HepG2 (cell line): Measurements from ENCODE around the gene NINJ2. TPM values are rescaled to one million over a fixed set of nuclear protein-coding genes. Genes with fewer than 3 reads are reported as not detected.

Source experiments
- ATAC-seq: fragments of 200-7000 bp; cut with Tn5 transposase; 3 replicates; pipeline ENCODE4 v1.9.1; 2020; ENCODE audit warnings: mild to moderate bottlenecking, moderate library complexity
- BruUV-seq: library from RNA; stranded (reverse); fragments of 400-500 nt; replicated peaks from 2 replicates; lab custom pipeline; 2021; lab: Mats Ljungman, UMichigan
- CTCF ChIA-PET: fragments of 300-600 bp; formaldehyde crosslinking; extraction: SDS; loops from one replicate; lab custom pipeline; 2021; ENCODE audit warnings: low total read pairs, inconsistent platforms, low intra/inter-chr PET ratio; lab: Yijun Ruan, JAX
- POLR2A ChIA-PET: fragments of 350-600 bp; sonication (Branson Sonifier 250); formaldehyde crosslinking; loops from one replicate; lab custom pipeline; 2020; ENCODE audit warnings: antibody characterized with exemption, inconsistent platforms; lab: Yijun Ruan, JAX
- DNase-seq: peaks from one replicate; pipeline ENCODE4 v3.0.0-alpha.2; 2015; ENCODE audit warnings: low spot score
- FAIRE-seq: peaks from 3 replicates; lab custom pipeline; 2011; peaks lifted over from hg19 to GRCh38; lab: Jason Lieb, UNC
- H2AFZ ChIP-seq: one replicate; pipeline ENCODE4 v1.6.1; 2011; ENCODE audit warnings: low read length, inconsistent platforms
- H3K27ac ChIP-seq: fragments of 300-600 bp; 3 replicates; pipeline ENCODE4 v1.8.0; 2011; ENCODE audit warnings: mixed run types, mild to moderate bottlenecking, mixed read lengths, low read length, inconsistent platforms; ENCODE audit not compliant: insufficient read depth; ENCODE audit errors: extremely low read length
- H3K27me3 ChIP-seq, 2 experiments: fragments of 200-600 bp in 1 of 2; 2 replicates in 1 of 2; 3 replicates in 1 of 2; pipeline versions ENCODE4 v1.6.0 to v1.8.0; 2011; ENCODE audit warnings: low read length in 2 of 2, mild to moderate bottlenecking in 2 of 2, moderate library complexity in 2 of 2, inconsistent platforms in 1 of 2; ENCODE audit not compliant: insufficient read depth in 2 of 2, control insufficient read depth in 1 of 2
- H3K36me3 ChIP-seq, 2 experiments: fragments of 200-600 bp in 1 of 2; replicated peaks in 1 of 2; 2 replicates in 1 of 2; 3 replicates in 1 of 2; pipeline versions ENCODE4 v1.5.1 to v1.8.0; 2011; ENCODE audit warnings: low read length in 2 of 2, inconsistent platforms in 1 of 2; ENCODE audit not compliant: insufficient read depth in 2 of 2, control insufficient read depth in 1 of 2
- H3K4me1 ChIP-seq: 2 replicates; pipeline ENCODE4 v1.5.1; 2012; ENCODE audit warnings: low read length, inconsistent platforms; ENCODE audit not compliant: insufficient read depth
- H3K4me2 ChIP-seq: 2 replicates; pipeline ENCODE4 v1.6.0; 2011; ENCODE audit warnings: low read depth, low read length, inconsistent platforms
- H3K4me3 ChIP-seq, 3 experiments: fragments of 200-600 bp in 1 of 3; sonication (generic), shearing (Covaris generic) in 1 of 3; replicated peaks in 1 of 3; 2 replicates each; pipeline ENCODE4 v1.5.1; 2011 to 2016; ENCODE audit warnings: low read length in 3 of 3, inconsistent platforms in 2 of 3, low read depth in 2 of 3, mild to moderate bottlenecking in 2 of 3, control low read depth in 1 of 3, mixed read lengths in 1 of 3; ENCODE audit not compliant: insufficient read depth in 1 of 3
- H3K79me2 ChIP-seq: one replicate; pipeline ENCODE4 v1.6.1; 2011; ENCODE audit warnings: low read length, inconsistent platforms; ENCODE audit not compliant: insufficient read depth
- H3K9ac ChIP-seq: 2 replicates; pipeline ENCODE4 v1.6.0; 2011; ENCODE audit warnings: mild to moderate bottlenecking, low read depth, low read length, inconsistent platforms; ENCODE audit not compliant: insufficient read depth
- H3K9me3 ChIP-seq: 2 replicates; pipeline ENCODE4 v1.5.1; 2012; ENCODE audit warnings: mild to moderate bottlenecking, low read length
- H4K20me1 ChIP-seq: 2 replicates; pipeline ENCODE4 v1.6.0; 2011; ENCODE audit warnings: inconsistent platforms, mild to moderate bottlenecking, low read length, moderate library complexity; ENCODE audit not compliant: insufficient read depth
- ATF1 ChIP-seq: IDR thresholded peaks from 2 replicates; pipeline ENCODE4 v1.6.1; 2016; ENCODE audit warnings: mild to moderate bottlenecking, control low read depth
- ATRX ChIP-seq: sonication (generic); formaldehyde crosslinking; IDR thresholded peaks from 2 replicates; pipeline ENCODE4 v1.4.0; 2020; ENCODE audit warnings: missing genetic modification reagents, borderline replicate concordance
- CBX2 ChIP-seq, 2 experiments: fragments of 200-600 bp in 1 of 2; sonication (generic); formaldehyde crosslinking in 1 of 2; IDR thresholded peaks; 2 replicates each; pipeline versions ENCODE4 v1.7.0 to v1.8.1; 2018 to 2022; ENCODE audit warnings: low read depth in 2 of 2, low read length in 1 of 2, mild to moderate bottlenecking in 1 of 2, missing genetic modification reagents in 1 of 2
- CC2D1A ChIP-seq: sonication (generic); formaldehyde crosslinking; IDR thresholded peaks from 2 replicates; pipeline ENCODE4 v1.8.1; 2023; ENCODE audit warnings: mild to moderate bottlenecking, missing genetic modification reagents
- HOXA3 ChIP-seq: sonication (generic); formaldehyde crosslinking; IDR thresholded peaks from 2 replicates; pipeline ENCODE4 v1.5.0; 2020; ENCODE audit warnings: missing genetic modification reagents
- MIXL1 ChIP-seq: IDR thresholded peaks from 2 replicates; pipeline ENCODE4 v1.6.1; 2016
- RXRB ChIP-seq: IDR thresholded peaks from 2 replicates; pipeline ENCODE4 v1.6.1; 2016; ENCODE audit warnings: borderline replicate concordance, missing genetic modification reagents, missing compliant biosample characterization
- SNRNP70 ChIP-seq: fragments of 200-400 bp; formaldehyde crosslinking; IDR thresholded peaks from 2 replicates; pipeline ENCODE4 v1.6.1; 2017; ENCODE audit warnings: mild to moderate bottlenecking, low read depth, low read length, moderate library complexity
- ZNF10 ChIP-seq: sonication (generic); formaldehyde crosslinking; IDR thresholded peaks from 2 replicates; pipeline ENCODE4 v1.4.0; 2020; ENCODE audit warnings: mild to moderate bottlenecking, low read depth, missing genetic modification reagents, borderline replicate concordance
- ZNF232 ChIP-seq: sonication (generic); formaldehyde crosslinking; IDR thresholded peaks from 2 replicates; pipeline ENCODE4 v1.4.0; 2020; ENCODE audit warnings: missing genetic modification reagents, borderline replicate concordance
- ZNF33B ChIP-seq: sonication (generic); formaldehyde crosslinking; IDR thresholded peaks from 2 replicates; pipeline ENCODE4 v1.5.1; 2020; ENCODE audit warnings: mild to moderate bottlenecking, missing genetic modification reagents
- ZNF570 ChIP-seq: sonication (generic); formaldehyde crosslinking; IDR thresholded peaks from 2 replicates; pipeline ENCODE4 v1.4.0; 2020; ENCODE audit warnings: mild to moderate bottlenecking, missing genetic modification reagents, borderline replicate concordance
- ZNF660 ChIP-seq: sonication (generic); formaldehyde crosslinking; IDR thresholded peaks from 2 replicates; pipeline ENCODE4 v1.5.1; 2020; ENCODE audit warnings: mild to moderate bottlenecking, low read depth, missing genetic modification reagents, borderline replicate concordance
- ZSCAN29 ChIP-seq: sonication (generic); formaldehyde crosslinking; conservative IDR thresholded peaks from 2 replicates; pipeline ENCODE4 v1.4.0; 2020; ENCODE audit warnings: mild to moderate bottlenecking, missing genetic modification reagents
- WGBS: methylation state at CpG from one replicate; pipeline ENCODE4 v1.1.6; 2017; ENCODE audit warnings: low lambda C conversion rate; 5-methylcytosine and 5-hydroxymethylcytosine counted together
- in situ Hi-C: cut with HindIII; loops from 2 replicates; pipeline ENCODE4 v1.10.0; 2017; ENCODE audit warnings: low pct_unique_long_range_greater_than_20kb; ENCODE audit not compliant: extremely low pct_ligation_motif_present
- intact Hi-C: fragments of 100-400 bp; cut with micrococcal nuclease; formaldehyde crosslinking; loops from one replicate; pipeline ENCODE4 v1.10.0; 2022; ENCODE audit not compliant: unreplicated experiment
- polyA plus RNA-seq, 8 experiments: library from polyadenylated mRNA; depleted of rRNA in 3 of 8; stranded (reverse) in 7 of 8; unstranded in 1 of 8; fragments of >200 nt; fragmentation: Illumina TruSeq in 4 of 8; extraction: Trizol in 4 of 8; gene quantifications; 2 replicates each; pipeline versions ENCODE4 v1.2.1 to v1.2.3, GENCODE V29; 2011 to 2016; ENCODE audit warnings: low read depth in 4 of 8, missing spikeins in 1 of 8, mixed read lengths in 1 of 8; ENCODE audit not compliant: insufficient read depth in 1 of 8
- total RNA-seq, 5 experiments: library from RNA; depleted of rRNA; stranded (reverse); fragments of >200 nt; fragmentation: Illumina TruSeq; extraction: Trizol; gene quantifications; 2 replicates each; pipeline ENCODE4 v1.2.3, GENCODE V29; 2016; ENCODE audit warnings: low read depth in 1 of 5

The NINJ2 gene
- total and polyA plus RNA-seq, 2 of the 13 experiments (the other 11 are each of a cell fraction or from before 2014, with no cell fraction given): 0.62 to 3.8 TPM

DNA sequence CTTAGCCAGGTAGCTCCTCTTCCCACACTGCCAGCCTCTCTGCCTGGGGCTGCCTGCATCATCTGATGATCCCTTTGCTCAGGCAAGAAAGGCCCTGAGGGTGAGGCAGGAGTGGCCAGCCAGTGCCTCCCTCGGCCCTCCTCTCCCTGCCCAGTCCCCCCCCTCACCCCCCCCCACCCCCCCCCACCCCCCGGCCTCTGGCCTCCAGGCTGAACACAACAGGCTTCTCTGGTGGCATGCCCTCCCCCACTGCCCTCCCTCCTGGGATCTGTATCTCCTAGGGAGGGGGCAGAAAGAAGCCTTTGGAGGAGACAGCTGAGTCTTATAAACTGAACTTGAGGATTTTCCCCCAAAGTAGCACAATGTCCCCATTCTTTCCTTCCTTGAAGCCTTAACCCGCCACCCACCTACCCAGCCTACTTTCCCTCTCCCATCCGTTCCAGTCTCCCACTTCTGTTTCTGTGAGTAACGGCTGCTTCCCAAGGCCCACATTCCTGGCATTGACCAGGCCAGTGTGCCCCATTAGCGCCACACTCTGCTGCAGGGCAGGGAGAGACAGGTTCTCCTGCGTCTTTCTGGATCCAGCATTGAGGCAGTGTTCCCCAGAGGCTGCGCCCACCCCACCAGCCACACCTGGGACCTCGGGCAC is 121.4 kb downstream of the NINJ2 start:
- BruUV-seq: no TSS peak
- no peaks in the 10 kb centered on the region for H3K4me1 ChIP-seq
- H3K27me3 ChIP-seq: no peaks in the 10 kb centered on the region; a peak in 1 of 5 replicates
- FAIRE-seq (no peak), DNase-seq (no peak), ATAC-seq (no peak)
- intact Hi-C loops: no loop called here
- H3K36me3 ChIP-seq: no peaks in the 10 kb centered on the region
- H2AFZ ChIP-seq: no peak overlapping the region
- TF ChIP-seq ZNF570 (CRISPR knock-in tag): no peak
- no peak for TF ChIP-seq ZNF10
- no peak for TF ChIP-seq ZSCAN29
- no peak for TF ChIP-seq ATF1 (CRISPR knock-in tag)
- H3K4me2 ChIP-seq: no peak overlapping the region
- H3K9ac ChIP-seq: no peak overlapping the region
- H3K27ac ChIP-seq: no peak overlapping the region
- ChIA-PET POLR2A (no interaction called here), CTCF (no interaction called here)
- H3K79me2 ChIP-seq: no peaks in the 10 kb centered on the region
- in situ Hi-C loops: loop anchor here (5.0 kb wide), 1 partner anchor 84 kb away; the partner anchor contains the start of gene B4GALNT3
- 73% methylated on average over 7 of the region's 9 CpGs for WGBS
- no peak overlapping the region for H3K4me3 ChIP-seq
- no peaks in the 10 kb centered on the region for H3K9me3 ChIP-seq
- no peaks in the 10 kb centered on the region for H4K20me1 ChIP-seq

- FAIRE-seq: no peak
Observed at GRCh38 chr12:539540-540310, 123.5 kb downstream of the NINJ2 start.

More at GRCh38 chr12:539540-540310, 123.5 kb downstream of the NINJ2 start:
- TF ChIP-seq RXRB (no peak), CC2D1A (no peak), SNRNP70 (no peak), HOXA3 (CRISPR knock-in tag) (no peak), ZNF232 (CRISPR knock-in tag) (no peak), ZNF660 (CRISPR knock-in tag) (no peak), CBX2 (IDR thresholded peaks at IDR 0.05; ENCODE audit: low read depth, low read length) (no peak), CBX2 (CRISPR knock-in tag; IDR thresholded peaks at IDR 0.05; ENCODE audit: low read depth) (no peak), ZNF33B (CRISPR knock-in tag) (no peak), MIXL1 (CRISPR knock-in tag) (no peak), ATRX (CRISPR knock-in tag) (no peak)
- in situ Hi-C loops: loop anchor here (5.0 kb wide), 1 partner anchor 82 kb away; the partner anchor contains the start of gene B4GALNT3
- ATAC-seq: no peak
- 76% methylated on average over 18 of the region's 18 CpGs for WGBS
- no peak overlapping the region for H3K4me2 ChIP-seq
- H3K9me3 ChIP-seq: no peaks in the 10 kb centered on the region
- H3K79me2 ChIP-seq: no peaks in the 10 kb centered on the region
- CTCF ChIA-PET: no interaction called here
- no peaks in the 10 kb centered on the region; a peak in 1 of 5 replicates for H3K27me3 ChIP-seq
- no peak overlapping the region for H3K9ac ChIP-seq
- intact Hi-C loops: no loop called here
- DNase-seq: no peak
- H4K20me1 ChIP-seq: no peaks in the 10 kb centered on the region
- no peak overlapping the region for H3K27ac ChIP-seq
- H3K4me1 ChIP-seq: no peaks in the 10 kb centered on the region
- H3K4me3 ChIP-seq: no peak overlapping the region
- POLR2A ChIA-PET: no interaction called here
- no peak overlapping the region for H2AFZ ChIP-seq
- BruUV-seq: no TSS peak
- no peaks in the 10 kb centered on the region for H3K36me3 ChIP-seq
